IMR-90 (cell line): ENCODE measurements around the gene MAB21L4.

Experiments used
- CEBPB ChIP-seq: IDR thresholded peaks from 2 replicates; pipeline ENCODE4 v1.6.1; 2012; ENCODE audit warnings: low read depth, low read length, improper control_type of control experiment
- CTCF ChIP-seq: conservative IDR thresholded peaks from 2 replicates; pipeline ENCODE4 v1.5.1; 2012; ENCODE audit warnings: mild to moderate bottlenecking, low read depth, low read length, improper control_type of control experiment
- FOS ChIP-seq: fragments of 150-350 bp; IDR thresholded peaks from 2 replicates; pipeline ENCODE4 v1.6.1; 2016; ENCODE audit warnings: low read depth, low read length
- MXI1 ChIP-seq: IDR thresholded peaks from 2 replicates; pipeline ENCODE4 v1.6.1; 2012; ENCODE audit warnings: low read depth, mild to moderate bottlenecking, low read length, moderate library complexity, borderline replicate concordance
- NFE2L2 ChIP-seq: fragments of 150-350 bp; IDR thresholded peaks from 2 replicates; pipeline ENCODE4 v1.6.1; 2016; ENCODE audit warnings: low read depth, mild to moderate bottlenecking, low read length
- POLR2A ChIP-seq: IDR thresholded peaks from 2 replicates; pipeline ENCODE4 v1.6.1; 2012; ENCODE audit warnings: mild to moderate bottlenecking, low read depth, low read length
- RAD21 ChIP-seq: IDR thresholded peaks from 2 replicates; pipeline ENCODE4 v1.6.1; 2012; ENCODE audit warnings: low read length, improper control_type of control experiment
- RCOR1 ChIP-seq: IDR thresholded peaks from 2 replicates; pipeline ENCODE4 v1.6.1; 2012; ENCODE audit warnings: mild to moderate bottlenecking, low read length, improper control_type of control experiment; ENCODE audit not compliant: insufficient replicate concordance
- RFX5 ChIP-seq: IDR thresholded peaks from 2 replicates; pipeline ENCODE4 v1.8.0; 2012; ENCODE audit warnings: low read depth, mild to moderate bottlenecking, low read length, moderate library complexity

- no peak for TF ChIP-seq POLR2A
- TF ChIP-seq RCOR1, result no peak
- no peak for TF ChIP-seq CTCF
- TF ChIP-seq RAD21, result no peak
- no peak for TF ChIP-seq CEBPB
- TF ChIP-seq FOS, result no peak
- no peak for TF ChIP-seq MXI1
- no peak for TF ChIP-seq RFX5
- TF ChIP-seq NFE2L2, result no peak
Measured at GRCh38 chr2:240846873-240847595, 48.9 kb downstream of the MAB21L4 start.
